Kidney epithelial cell (primary cell): ENCODE measurements around the gene TRIM65. TPM values are rescaled to one million over a fixed set of nuclear protein-coding genes. Genes with fewer than 3 reads are reported as not detected.

Experiments used
- DNase-seq: peaks from one replicate; pipeline ENCODE4 v3.0.0-alpha.2; 2010; ENCODE audit warnings: low read depth
- H3K27me3 ChIP-seq: 2 replicates; pipeline ENCODE4 v1.6.0; 2011; ENCODE audit warnings: low read length; ENCODE audit not compliant: control insufficient read depth, insufficient read depth
- H3K36me3 ChIP-seq: 2 replicates; pipeline ENCODE4 v1.5.1; 2011; ENCODE audit warnings: low read length; ENCODE audit not compliant: control insufficient read depth, insufficient read depth
- H3K4me3 ChIP-seq: 2 replicates; pipeline ENCODE4 v1.5.1; 2011; ENCODE audit warnings: low read depth, mild to moderate bottlenecking, control low read depth, low read length
- CTCF ChIP-seq: IDR thresholded peaks from 2 replicates; pipeline ENCODE4 v1.5.1; 2011; ENCODE audit warnings: mild to moderate bottlenecking, moderate library complexity, low read length, control low read depth, inconsistent platforms; ENCODE audit not compliant: insufficient read depth, poor library complexity, severe bottlenecking
- total RNA-seq: library from RNA; depleted of rRNA; stranded (reverse); fragments of >200 nt; gene quantifications from 2 replicates; pipeline ENCODE4 v1.2.3, GENCODE V29; 2015

TRIM65 gene
- total RNA-seq, 1 donor from 2014 or later = 31.8 TPM

- H3K4me3 ChIP-seq = no peak overlapping the region
- no peaks in the 10 kb centered on the region for H3K36me3 ChIP-seq
- DNase-seq = no peak
- no peaks in the 10 kb centered on the region for H3K27me3 ChIP-seq
- no peak for TF ChIP-seq CTCF
These were observed 13.1 kb upstream of the TRIM65 start for GRCh38 chr17:75909812-75910274.

GRCh38 chr17:75909051-75909811 is 12.5 kb upstream of the TRIM65 start:
- Histone ChIP-seq H3K36me3 (no peaks in the 10 kb centered on the region), H3K27me3 (no peaks in the 10 kb centered on the region), H3K4me3 (no peak overlapping the region)
- no peak for DNase-seq
- TF ChIP-seq CTCF = no peak

- DNase-seq = no peak
- no peaks in the 10 kb centered on the region for H3K36me3 ChIP-seq
- no peaks in the 10 kb centered on the region for H3K27me3 ChIP-seq
- no peak for TF ChIP-seq CTCF
- no peak overlapping the region for H3K4me3 ChIP-seq
These were observed 11.4 kb upstream of the TRIM65 start for GRCh38 chr17:75908201-75908600.

- Histone ChIP-seq H3K36me3 (no peaks in the 10 kb centered on the region), H3K27me3 (no peaks in the 10 kb centered on the region), H3K4me3 (no peak overlapping the region)
- no peak for TF ChIP-seq CTCF
- no peak for DNase-seq
These were observed 9.6 kb upstream of the TRIM65 start for GRCh38 chr17:75906143-75906884.

GRCh38 chr17:75904749-75905521 is 8.2 kb upstream of the TRIM65 start, which contains the start of gene MRPL38:
TSS of gene MRPL38 (minus strand) at chr17:75904884. CDS start at chr17:75904875, 9 bp downstream.
- no peaks in the 10 kb centered on the region for H3K36me3 ChIP-seq
- no peaks in the 10 kb centered on the region for H3K27me3 ChIP-seq
- peak; percentile 91 for TF ChIP-seq CTCF
- peak within 1 kb of the TSS; percentile 81 for H3K4me3 ChIP-seq
- peak; percentile 74 for DNase-seq
